Measurements from ENCODE around the gene TMEM126B.

TMEM126B gene

DNA sequence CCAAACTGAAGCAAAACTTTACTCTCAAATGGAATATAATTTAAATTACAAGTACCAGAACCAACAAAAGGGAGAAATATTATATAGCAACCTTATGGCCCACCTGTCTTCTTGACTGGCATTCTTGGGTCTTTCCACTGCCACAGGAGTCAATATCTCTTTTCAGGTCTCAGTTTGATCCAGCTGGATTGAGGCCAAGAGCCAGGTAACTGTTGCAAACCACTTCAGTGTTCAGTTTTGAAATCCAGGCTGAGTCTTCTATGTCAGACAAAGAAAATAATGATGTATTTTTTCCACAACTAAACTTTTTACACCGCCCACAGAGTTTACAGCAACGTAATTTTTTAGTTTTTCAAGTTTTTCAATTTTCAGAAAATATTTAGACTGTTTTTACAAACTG lies 1.9 kb upstream of the TMEM126B start:
- no peak for DNase-seq (ENCODE audit: low read depth)
- TF ChIP-seq, protein P1, sequence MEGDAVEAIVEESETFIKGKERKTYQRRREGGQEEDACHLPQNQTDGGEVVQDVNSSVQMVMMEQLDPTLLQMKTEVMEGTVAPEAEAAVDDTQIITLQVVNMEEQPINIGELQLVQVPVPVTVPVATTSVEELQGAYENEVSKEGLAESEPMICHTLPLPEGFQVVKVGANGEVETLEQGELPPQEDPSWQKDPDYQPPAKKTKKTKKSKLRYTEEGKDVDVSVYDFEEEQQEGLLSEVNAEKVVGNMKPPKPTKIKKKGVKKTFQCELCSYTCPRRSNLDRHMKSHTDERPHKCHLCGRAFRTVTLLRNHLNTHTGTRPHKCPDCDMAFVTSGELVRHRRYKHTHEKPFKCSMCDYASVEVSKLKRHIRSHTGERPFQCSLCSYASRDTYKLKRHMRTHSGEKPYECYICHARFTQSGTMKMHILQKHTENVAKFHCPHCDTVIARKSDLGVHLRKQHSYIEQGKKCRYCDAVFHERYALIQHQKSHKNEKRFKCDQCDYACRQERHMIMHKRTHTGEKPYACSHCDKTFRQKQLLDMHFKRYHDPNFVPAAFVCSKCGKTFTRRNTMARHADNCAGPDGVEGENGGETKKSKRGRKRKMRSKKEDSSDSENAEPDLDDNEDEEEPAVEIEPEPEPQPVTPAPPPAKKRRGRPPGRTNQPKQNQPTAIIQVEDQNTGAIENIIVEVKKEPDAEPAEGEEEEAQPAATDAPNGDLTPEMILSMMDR (IDR thresholded peaks at IDR 0.05; ENCODE audit: control insufficient read depth, insufficient read depth, low read depth, low read length, missing control alignments), result no peak
- no peak overlapping the region for H3K4me3 ChIP-seq (ENCODE audit: control insufficient read depth, low read depth, low read length)

DNA sequence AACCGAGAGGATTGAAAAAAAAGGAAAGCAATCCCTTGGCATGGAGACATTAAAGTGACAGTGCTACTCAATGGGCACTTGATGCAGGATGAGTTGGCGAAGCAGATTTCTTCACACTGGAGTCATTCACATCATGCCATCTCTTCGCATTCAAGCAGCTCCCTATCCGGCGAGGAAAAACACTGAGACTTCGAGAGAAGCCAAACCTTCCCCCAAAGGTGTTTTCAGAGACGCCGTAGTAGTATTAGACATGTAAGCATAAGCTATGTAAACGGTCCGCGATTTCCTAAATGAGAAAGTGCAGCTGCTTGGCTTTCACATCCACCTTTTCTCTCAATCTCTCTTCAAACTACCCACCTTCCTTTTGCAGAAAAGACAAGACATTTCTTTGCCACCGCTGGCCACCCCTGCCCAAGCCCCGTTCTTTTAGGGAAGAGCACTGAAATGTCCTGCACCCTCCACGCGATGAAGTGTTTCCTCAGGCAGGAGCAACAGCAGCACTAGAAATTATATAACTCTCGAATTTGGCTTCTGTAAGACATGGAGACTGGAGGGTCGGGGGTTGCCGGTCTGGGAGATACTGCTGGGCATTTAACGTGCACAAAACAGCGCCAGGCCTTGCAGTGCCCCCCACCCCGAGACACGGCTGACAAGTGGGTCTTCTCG lies 928 bp upstream of the TMEM126B start, which contains the start of gene DLG2:
DLG2 (minus strand) TSS at position 13 of the 666 bp plus-strand sequence.
- TF ChIP-seq, protein P1 (IDR thresholded peaks at IDR 0.05; ENCODE audit: control insufficient read depth, insufficient read depth, low read depth, low read length, missing control alignments), result no peak
- no peak for DNase-seq (ENCODE audit: low read depth)
- peak within 1 kb of the TSS; percentile 76 for H3K4me3 ChIP-seq (ENCODE audit: control insufficient read depth, low read depth, low read length)

DNA sequence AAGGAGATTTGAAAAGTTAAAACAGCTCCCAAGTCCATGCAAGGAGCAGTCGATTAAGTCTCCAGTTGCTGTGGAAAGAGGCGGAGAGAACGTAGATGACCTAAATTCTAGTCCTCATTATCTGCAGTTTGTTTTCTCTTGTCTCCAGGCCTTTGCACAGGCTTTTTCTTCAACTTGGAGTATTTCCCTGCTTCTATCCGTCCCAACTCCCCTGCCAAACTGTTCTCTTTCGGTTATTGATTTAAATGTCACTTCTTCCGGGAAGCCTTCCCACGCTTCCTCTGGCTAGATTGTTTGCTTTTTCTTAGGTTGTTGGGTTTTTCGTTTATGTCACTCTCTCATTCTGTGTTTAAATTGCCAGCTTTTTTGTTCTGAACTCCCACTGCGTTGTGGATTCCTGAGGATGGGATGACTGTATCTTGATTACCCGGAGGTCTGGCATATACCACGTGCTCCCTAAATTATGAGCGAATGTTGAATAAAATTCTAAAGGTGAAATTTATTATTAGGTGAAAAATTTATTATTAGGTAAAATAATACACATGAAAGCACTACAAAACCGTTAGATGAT lies 463 bp downstream of the TMEM126B start:
- peak overlapping the region; percentile 76 for H3K4me3 ChIP-seq (ENCODE audit: control insufficient read depth, low read depth, low read length)
- TF ChIP-seq, protein P1 (IDR thresholded peaks at IDR 0.05; ENCODE audit: control insufficient read depth, insufficient read depth, low read depth, low read length, missing control alignments), result no peak
- no peak for DNase-seq (ENCODE audit: low read depth)

DNA sequence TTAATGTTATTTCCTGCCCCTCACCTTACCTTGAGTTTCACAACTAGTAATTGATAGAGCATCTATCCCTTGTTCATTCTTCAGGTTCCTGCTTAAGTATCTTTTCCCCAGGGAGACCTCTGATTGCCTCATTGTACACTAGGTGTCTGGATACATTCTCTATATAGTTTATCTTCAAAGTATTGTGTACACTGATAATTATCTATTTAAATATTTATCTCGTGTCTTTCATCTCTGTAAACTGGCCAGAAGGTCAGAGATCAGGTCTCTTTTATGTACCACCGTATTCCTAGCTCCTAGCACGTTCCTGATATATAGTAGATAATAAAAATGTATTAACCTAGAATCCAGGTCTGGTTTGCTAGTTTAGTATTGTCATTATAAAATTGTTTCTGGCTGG lies 6.4 kb downstream of the TMEM126B start:
- TF ChIP-seq, protein P1 (IDR thresholded peaks at IDR 0.05; ENCODE audit: control insufficient read depth, insufficient read depth, low read depth, low read length, missing control alignments), result no peak
- no peak overlapping the region for H3K4me3 ChIP-seq (ENCODE audit: control insufficient read depth, low read depth, low read length)
- no peak for DNase-seq (ENCODE audit: low read depth)

DNA sequence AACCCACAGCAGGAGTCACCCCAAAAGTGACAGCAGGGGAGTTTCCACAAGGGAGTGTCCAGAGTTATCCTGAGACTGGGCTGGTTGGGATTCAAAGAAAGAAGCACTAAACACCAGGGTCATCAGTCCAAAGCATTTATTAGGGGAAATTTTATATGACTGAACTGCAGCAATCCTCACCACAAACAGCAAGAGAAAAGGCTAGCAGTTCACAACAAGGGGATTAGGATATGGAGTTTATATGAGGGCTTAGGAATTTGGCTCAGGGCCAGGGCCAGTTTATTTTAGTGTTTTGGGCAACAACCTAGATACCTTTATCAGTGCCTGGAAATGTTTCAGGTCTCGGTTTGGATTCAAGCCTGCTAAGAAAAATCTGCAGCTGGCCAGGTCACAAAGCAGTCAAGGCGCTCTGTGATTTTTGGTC lies 14.8 kb downstream of the TMEM126B start:
- H3K4me3 ChIP-seq (ENCODE audit: control insufficient read depth, low read depth, low read length), result no peak overlapping the region
- peak; percentile 28 for DNase-seq (ENCODE audit: low read depth)
- TF ChIP-seq, protein P1 (IDR thresholded peaks at IDR 0.05; ENCODE audit: control insufficient read depth, insufficient read depth, low read depth, low read length, missing control alignments), result no peak

DNA sequence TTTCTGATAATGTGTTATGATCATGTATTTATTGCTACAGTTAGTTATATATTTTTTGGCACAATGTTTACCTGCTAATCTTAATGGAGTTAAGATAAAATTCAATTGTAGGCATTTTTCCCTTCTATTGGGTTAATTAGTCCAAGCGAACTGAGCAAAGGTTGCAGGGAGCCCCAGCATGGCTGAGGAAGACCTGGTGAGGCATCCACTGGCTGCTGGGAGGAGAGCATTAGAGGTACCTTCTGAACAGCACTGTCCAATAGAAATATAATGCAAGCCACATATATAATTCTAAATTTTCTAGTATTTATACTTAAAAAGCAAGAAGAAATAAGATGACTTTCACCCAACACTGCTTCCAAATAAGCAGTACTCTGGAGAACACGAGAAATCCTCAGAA lies 18.7 kb downstream of the TMEM126B start:
- DNase-seq (ENCODE audit: low read depth), result no peak
- H3K4me3 ChIP-seq (ENCODE audit: control insufficient read depth, low read depth, low read length), result peak overlapping the region; percentile 74
- TF ChIP-seq, protein P1 (IDR thresholded peaks at IDR 0.05; ENCODE audit: control insufficient read depth, insufficient read depth, low read depth, low read length, missing control alignments), result no peak

Data from AG09309 (cell line).